Omental fat pad (tissue), 4 donors: ENCODE results near the gene YY1. TPM values are rescaled to one million over a fixed set of nuclear protein-coding genes. Genes with fewer than 3 reads are reported as not detected.

Experiments used
- ATAC-seq: fragments of 150-250 bp; one replicate; pipeline ENCODE4 v1.9.1; 2016; ENCODE audit warnings: mild to moderate bottlenecking, moderate library complexity; ENCODE audit not compliant: low FRiP score
- DNase-seq: peaks from one replicate; pipeline ENCODE4 v3.0.0-alpha.2; 2019; ENCODE audit warnings: low spot score
- total RNA-seq, 4 donors: library from RNA; depleted of rRNA; stranded (reverse); fragments of >200 nt; gene quantifications; one replicate each; pipeline ENCODE4 v1.1.0, GENCODE V29; 2016
- TF ChIP-seq, protein P1 (sequence below), 3 donors: fragments of 450-650 bp; IDR thresholded peaks; one replicate each; pipeline ENCODE4 v1.5.1; 2016 to 2017; ENCODE audit warnings: antibody characterized with exemption in 3 of 3, mild to moderate bottlenecking in 3 of 3, moderate library complexity in 2 of 3

Gene YY1
- total RNA-seq, 4 donors from 2014 or later, result 45.1 to 55.5 (median 48.6) TPM

DNA sequence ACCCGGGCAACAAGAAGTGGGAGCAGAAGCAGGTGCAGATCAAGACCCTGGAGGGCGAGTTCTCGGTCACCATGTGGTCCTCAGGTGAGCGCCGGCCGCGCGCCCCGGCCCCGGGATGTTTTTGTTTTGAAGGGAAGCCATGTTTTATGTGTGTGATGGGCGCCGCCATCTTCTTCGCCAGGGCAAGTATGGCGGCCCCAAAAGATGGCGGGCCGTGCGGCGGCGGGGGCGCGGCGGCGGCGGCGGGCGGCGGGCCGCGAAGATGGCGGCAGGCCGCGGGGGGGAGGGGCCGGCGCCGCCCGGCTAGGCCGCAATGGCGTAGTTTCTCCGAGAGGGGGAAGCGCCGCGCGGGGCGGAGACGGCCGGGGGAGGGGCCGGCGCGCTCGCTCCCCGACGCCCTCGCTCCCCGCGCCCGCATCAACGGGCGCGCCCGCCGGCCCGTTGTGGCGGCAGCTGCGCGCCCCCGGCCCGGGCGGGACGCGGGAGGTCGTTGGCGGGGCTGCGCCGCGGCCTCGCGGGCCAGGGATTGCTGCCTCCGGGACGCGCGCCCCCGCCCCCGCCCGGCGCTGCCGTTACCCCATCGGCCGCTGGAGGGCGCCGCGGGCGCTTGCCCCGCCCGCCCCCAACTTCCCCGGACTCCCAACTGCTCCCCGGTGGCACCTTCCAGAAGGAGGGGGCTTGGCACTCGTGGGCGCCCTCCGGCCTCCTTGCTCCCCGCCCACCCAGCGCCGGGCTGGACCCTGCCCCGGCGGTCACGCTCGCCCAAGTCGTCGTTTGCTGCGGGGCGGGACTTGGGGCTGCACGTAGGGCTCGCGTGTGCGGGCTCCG lies 1.1 kb downstream of the YY1 start:
- TF ChIP-seq, protein P1, sequence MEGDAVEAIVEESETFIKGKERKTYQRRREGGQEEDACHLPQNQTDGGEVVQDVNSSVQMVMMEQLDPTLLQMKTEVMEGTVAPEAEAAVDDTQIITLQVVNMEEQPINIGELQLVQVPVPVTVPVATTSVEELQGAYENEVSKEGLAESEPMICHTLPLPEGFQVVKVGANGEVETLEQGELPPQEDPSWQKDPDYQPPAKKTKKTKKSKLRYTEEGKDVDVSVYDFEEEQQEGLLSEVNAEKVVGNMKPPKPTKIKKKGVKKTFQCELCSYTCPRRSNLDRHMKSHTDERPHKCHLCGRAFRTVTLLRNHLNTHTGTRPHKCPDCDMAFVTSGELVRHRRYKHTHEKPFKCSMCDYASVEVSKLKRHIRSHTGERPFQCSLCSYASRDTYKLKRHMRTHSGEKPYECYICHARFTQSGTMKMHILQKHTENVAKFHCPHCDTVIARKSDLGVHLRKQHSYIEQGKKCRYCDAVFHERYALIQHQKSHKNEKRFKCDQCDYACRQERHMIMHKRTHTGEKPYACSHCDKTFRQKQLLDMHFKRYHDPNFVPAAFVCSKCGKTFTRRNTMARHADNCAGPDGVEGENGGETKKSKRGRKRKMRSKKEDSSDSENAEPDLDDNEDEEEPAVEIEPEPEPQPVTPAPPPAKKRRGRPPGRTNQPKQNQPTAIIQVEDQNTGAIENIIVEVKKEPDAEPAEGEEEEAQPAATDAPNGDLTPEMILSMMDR (IDR thresholded peaks at IDR 0.05), result peak in 2 of 3 donors; percentile 19 to 53
- ATAC-seq (peak; percentile 75), DNase-seq (peak; percentile 59)

DNA sequence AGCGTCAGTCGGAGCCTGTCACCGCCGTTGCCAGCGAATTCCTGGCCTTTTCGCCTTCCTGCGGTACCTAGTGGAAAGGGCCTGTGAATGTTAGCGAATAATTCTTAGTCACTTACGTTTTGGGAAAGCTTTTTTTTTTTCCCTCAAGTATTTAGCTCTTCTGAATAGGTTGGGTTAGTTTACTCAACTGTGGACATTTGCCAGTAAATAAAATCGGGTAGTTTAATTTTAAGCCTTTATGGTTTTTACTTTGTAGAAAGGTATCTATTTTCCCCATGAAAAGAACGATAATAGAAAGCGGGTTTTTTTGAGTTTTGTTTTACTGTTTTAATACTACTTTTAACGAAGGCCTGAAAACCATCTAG lies 1.7 kb downstream of the YY1 start:
- DNase-seq (no peak), ATAC-seq (no peak)
- TF ChIP-seq, protein P1 (IDR thresholded peaks at IDR 0.05), result no peak

DNA sequence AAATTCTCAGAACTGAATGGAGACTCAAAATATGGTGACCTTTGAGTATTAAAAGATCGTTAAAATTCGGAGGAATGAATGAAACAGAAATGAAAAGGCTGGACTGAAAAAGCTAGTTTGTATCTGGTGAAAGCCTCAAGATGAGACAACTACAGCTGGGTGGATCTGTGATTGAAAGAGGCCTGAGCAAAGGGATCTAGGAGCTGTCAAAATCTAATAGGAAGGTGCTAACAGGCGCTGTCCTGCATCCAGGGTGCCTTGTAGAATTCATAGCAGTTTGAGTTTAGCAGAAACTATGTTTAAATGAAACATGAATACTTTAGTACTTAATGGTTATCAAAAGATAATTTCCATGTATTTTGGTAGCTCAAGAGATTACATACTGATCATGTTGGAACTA lies 2.3 kb downstream of the YY1 start:
- TF ChIP-seq, protein P1 (IDR thresholded peaks at IDR 0.05), result no peak
- ATAC-seq (no peak), DNase-seq (no peak)

DNA sequence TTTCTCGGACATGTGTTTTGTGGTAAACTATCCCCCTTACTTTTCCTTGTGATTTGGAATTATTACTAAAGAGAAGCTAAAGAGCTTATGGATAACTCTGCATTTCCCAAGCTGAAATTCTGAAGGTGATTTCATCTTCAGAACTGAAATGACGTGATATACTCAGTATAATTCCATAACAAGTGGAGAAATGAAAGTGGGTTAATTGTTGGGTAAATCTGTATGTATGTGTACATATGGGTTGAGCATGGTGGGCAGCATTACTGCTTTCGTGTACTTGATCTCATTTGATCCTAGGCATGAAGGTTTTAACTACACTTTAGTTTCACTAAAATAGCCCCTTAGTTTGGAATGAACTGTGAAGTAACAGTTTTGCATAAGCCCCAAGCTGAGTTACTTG lies 4.1 kb downstream of the YY1 start:
- ATAC-seq (no peak), DNase-seq (no peak)
- TF ChIP-seq, protein P1 (IDR thresholded peaks at IDR 0.05), result no peak

DNA sequence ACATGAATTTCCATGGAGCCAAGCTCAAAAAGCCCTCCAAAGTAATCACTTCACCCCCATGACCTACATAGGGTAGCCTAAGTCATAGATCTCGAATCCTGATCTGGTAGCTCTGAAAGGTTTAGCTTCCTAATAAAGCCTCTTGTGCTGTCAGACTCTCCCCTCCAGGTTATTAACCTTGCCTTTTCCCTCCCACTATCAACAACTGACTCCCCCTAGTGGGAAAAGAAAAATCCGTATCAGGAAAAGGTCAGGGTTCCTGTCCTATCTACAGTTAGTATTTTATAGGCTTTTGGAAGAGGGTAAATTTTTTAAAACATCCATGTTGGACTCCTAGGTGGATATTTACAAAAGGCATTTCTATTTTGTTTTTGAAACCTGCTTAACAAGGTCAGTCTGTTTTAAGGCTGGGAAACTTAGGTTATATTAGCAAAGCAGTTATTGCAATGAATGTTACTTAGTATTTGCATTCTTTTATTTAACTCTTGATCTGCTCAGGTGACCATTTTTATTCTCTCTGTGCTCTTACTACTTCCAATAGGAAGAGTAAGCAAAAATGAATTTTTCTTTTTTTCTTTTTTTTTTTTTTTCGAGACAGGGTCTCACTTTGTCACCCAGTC lies 8.0 kb downstream of the YY1 start:
- ATAC-seq, result peak; percentile 46
- no peak for DNase-seq
- TF ChIP-seq, protein P1 (IDR thresholded peaks at IDR 0.05), result no peak

DNA sequence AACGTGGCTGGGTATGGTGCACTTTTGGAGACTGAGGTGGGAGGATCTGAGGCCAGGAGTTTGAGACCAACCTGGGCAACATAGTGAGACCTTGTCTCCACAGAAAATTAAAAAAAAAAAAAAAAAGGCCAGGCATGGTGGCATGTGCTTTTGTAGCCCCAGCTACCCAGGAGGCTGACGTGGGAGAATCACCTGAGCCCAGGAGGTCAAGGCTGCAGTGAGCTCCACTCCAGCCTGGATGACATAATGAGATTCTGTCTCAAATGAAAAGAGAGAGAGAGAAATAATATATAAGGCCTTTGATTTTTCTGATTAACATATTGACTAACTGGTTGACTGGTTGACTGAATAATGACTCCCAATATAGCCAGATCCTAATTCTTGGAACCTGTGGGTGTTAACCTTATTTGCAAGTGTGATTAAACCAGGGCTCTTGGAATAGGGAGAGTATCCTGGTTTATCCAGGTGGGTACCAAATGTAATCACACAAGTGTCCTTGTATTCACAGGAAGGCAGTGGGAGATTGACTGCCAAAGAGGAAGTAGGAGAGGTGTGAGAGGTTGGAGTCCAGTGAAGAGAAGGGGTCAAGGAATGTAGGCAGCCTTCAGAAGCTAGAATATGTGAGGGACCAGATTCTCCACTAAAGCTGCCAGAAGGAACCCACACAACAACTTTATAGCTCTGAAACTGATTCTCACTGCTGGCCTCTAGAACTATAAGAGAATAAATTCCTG lies 12.0 kb downstream of the YY1 start:
- DNase-seq, result no peak
- TF ChIP-seq, protein P1 (IDR thresholded peaks at IDR 0.05), result no peak
- no peak for ATAC-seq
